GM18520 (cell line): ENCODE data around the gene LRRC74A.

ENCODE experiments used
- ATAC-seq: cut with Tn5 transposase; IDR thresholded peaks from one replicate; pipeline ENCODE4 v1.9.1; 2021; ENCODE audit not compliant: unreplicated experiment

The LRRC74A gene

DNA sequence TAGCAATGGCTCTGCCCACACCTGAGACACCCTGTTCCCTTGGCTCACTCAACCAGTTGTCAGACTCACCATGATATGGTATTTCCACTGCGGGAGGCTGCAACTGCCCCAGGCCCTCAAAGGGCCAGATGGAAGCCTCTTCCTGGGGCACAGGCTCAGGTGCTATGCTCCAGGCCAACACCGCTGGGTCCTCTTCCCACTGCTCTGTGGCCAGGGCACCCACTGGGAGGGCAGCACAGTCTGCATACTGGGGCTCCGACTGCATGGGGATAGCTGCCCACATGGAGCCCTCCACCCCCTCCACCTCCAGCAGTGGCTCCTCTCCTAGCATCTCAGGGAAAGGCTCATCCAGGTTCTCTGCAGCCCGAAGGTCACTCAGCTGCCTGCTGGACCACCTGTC is 17.2 kb upstream of the LRRC74A start:
- ATAC-seq, result no peak

DNA sequence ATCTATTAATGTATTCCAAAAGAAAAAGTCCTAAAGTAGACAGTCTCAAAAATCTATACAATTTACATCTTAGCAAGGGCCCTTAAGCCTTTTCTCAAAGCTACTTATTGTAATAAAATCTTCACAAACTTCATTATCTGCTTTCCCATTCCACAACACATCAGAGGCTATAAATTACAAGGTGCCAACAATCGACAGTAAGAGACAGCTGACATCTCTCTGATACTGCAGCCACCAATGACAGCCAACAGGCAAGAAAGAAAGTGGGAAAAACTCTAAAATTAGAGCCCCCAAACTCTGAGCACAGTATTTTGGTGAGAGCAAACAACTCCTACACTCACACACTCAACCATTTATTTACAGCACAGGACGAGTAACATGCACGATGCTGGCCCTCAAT is 15.7 kb upstream of the LRRC74A start:
- ATAC-seq, result no peak

DNA sequence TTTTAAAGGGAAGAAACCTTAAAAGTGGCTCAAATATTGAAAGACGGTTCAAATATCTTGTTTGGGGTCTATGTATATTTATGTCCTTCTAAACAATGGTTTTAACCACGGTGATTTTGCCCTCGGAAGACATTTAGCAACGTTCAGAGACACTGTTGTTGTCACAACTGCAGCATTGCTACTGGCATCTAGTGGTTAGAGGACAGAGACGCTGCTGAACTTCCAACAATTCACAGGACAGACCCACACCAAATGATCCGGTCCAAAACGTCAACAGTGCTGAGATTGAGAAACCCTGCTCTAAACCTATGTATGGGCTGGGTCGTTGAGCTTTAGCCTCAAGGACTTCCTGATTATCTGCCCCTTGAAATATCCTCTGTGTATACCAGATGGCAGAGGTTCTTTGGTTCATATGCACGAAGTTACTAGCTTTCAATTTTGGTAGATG is 15.2 kb upstream of the LRRC74A start:
- ATAC-seq, result no peak

DNA sequence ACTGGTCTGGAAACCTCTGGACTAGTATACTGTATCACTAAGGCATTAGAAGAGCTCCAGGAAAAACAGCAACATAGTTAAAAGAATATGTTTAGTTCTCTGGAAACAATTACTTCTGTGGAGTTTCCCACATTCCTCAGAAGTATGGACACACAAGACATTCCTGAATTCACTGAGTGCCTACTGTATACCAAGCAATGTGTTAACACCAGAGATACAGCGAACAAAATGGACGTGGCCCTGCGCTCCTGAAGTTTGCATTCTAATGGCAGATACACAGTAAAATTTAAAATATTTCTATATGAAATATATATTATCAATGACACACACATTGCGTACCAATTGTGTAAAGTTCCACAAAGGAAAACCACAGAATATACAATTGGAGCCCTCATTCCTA is 14.6 kb upstream of the LRRC74A start:
- no peak for ATAC-seq

DNA sequence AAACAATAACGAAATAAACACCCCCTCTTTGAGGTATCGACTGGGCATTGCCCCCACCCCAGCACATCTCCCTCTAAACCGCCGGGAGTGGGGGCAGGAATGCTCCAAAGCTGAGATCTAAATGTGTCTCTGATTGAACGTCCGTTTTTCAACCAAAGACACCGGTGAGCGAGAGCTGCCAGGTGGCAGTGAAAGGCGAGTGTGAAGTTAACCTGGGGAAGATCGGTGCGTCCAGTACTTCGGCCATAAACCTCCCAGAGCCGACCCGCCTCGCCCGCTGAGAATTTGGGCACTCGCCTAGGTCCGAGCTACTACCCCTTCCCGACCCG is 14.2 kb upstream of the LRRC74A start:
- ATAC-seq, result no peak

DNA sequence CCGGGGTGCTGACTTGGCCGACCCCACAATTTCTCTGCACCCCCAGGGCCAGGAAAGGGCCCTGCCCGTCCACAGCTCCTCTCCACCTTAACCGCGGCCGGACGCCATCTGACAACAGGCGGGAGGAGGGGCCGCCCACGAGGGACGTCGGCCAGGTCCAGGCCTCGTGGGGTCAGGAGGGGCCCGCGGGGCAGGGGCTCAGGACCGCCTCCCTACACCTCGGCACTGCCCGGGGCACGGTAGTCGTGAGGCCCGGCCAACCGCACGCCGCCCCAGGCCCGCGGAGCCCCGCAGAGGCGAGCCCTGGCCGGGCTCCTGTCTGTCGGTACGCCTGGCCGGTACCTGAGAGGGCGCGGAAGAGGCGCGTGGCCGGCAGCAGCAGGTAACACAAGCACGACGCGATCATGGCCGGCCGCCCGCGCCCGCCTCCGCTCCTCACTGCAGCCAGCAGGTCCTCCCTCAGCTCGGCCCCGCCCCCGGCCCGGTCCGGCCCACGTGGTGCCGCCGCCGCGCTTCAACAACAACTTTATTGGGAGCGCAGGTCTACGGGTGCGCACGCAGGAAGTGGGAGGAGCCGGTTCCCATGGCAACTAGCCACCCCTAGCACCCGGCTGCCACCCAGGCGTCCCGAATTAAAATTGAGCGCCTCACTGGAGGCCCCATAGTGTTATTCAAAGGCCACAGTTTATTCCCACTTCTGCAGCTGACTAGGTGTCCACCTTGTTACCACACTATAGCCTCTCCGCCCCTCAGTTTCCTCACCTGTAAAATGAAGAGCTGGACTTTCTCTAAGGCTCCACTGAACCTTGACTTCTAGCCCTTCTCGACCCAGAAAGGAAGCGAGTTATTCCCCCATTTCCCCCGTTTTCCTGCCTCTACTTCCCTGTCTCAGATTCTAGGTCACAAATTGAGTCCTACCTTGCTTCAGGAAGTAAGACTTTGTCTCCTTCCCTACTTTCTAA is 13.5 kb upstream of the LRRC74A start, which contains the start of gene ANGEL1:
ANGEL1 (minus strand) TSS at position 461 of the 962 bp plus-strand sequence; CDS start at position 406, 55 bp downstream.
- ATAC-seq, result peak; percentile 80

DNA sequence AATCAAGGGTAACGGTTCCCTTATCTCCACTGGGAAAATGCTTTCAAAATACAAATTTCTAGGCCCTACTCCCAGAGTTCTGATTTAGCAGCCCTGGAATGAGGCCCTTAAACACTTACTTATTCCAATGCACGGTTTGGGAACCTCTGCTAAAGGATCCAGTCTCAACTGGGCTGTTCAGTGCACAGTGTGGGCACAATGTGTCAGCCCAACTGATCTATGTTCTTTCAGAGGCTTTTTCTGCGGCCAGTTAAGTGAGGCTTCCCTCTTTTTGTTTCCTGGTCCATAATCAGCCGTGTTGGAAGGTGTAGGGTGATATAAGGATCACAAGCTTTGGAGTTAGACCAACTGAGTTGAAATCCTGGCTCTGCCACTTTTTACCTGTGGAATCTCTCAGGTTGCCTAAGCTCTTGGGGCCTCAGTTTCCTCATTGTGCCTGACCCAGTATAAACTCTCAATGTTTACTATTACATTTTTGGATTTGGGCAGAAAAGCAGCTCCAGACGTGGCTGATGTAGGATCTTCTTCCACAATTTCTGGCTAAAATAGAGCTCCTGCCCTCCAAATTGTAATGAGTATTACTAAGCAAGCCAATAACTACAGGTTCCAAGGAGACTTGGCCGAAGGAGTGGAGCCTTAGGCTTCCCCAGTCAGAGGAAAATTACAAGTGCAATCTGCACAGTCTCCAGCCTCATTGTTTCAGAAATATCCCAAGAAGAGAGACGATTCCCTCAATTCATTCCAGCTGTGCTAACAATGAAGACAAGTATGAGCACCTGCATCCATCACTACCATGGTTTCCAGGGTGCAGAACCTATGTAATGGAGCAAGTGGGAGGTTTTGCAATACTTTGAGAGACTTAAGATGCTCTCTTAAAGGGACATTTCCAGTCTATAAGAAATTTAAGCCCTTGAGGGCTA is 11.2 kb upstream of the LRRC74A start:
- ATAC-seq, result no peak

DNA sequence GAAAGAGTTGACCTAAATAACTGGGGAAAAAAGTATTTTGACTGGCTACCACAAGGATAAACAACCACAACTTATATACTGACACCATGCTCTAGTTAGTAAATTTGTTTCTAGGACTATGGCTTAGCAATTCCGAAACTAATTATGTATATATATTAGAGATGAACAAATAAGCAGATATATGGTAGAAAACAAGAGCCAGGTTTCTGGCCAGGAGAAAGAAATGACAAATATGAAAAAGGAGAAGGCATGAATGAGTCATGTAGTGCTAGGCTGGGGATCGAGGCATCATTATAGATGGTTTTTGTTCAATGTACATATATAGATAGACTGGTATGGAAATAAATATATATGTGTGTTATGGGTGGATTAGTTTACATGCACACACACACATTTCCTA is 5.5 kb upstream of the LRRC74A start:
- ATAC-seq, result no peak

DNA sequence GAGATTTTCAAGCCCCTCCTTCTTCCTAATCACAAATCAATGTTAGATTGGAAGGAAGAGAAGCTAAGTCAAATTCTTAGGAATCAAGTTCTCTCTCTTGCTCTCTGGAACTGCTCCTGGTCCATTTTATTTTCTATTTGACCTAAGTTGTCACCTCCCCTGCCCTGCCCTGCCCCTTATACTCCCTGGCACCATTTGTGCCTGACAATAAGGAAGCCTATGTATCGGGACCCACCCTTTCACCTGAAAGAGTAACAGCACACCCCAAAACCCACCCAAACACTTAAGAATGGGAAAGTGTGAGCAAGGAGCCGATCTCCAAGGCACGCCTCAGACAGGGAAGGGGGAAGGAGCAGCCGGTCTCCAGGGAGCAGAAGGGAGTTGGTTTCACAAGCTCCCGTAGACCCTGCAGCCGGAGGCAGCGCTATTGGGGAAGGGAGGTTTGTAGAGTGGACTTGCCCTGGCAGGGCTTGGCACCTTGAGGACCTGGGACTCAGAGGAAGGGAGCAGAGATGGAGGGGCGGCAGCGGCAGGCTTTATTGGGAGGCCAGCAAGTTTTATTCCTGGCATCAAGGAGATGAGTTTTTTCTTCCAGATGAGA is 1.6 kb downstream of the LRRC74A start:
- no peak for ATAC-seq

DNA sequence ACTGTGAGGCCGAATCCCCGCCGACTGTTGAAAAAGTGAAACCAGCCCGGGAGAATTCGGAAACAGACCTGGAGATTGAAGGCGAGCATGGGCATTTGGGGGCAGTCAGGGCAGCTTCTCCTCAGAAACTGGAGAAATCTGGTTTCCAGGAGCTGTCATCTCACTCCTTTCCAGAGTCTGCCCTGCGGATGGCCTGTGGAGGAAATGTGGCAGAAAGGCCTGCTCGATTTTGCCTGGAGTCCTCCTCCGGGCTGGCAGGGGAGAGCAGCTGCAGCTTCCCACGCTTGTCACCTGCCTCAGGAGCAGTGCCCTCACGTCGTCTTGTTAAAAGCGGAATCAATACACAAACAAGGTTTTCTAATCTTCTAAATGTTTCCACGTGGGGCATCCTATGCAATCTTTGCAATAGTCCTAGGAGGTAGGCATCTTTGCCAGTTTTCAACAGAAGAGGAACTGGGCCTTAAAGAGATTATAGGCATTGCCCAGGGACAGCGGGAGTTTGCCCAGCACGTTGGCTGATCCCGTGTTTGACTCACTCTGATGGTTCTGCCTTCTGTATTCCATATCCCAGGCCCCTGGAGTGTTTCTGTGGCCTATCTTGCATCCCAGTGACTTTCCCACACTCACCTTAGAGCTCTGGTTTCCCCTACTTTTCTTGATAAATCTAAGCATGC is 2.3 kb downstream of the LRRC74A start:
- no peak for ATAC-seq

DNA sequence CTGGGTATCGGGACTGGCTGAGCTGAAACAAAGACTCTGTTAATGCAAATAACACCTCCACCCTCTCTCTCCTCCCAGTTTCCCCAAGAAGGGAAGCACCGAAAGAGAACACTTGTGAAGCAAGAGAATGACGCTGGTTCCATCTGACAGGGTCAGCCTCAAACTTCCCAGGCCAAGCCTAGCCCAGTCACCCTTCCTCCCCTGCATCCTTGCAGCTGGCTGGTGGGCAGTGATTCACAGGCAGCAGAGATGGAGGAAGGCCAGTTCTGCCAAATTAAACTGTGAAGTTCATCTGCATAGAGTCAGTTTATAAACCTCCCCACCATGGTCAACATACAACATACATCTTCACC is 2.8 kb downstream of the LRRC74A start:
- ATAC-seq, result no peak

DNA sequence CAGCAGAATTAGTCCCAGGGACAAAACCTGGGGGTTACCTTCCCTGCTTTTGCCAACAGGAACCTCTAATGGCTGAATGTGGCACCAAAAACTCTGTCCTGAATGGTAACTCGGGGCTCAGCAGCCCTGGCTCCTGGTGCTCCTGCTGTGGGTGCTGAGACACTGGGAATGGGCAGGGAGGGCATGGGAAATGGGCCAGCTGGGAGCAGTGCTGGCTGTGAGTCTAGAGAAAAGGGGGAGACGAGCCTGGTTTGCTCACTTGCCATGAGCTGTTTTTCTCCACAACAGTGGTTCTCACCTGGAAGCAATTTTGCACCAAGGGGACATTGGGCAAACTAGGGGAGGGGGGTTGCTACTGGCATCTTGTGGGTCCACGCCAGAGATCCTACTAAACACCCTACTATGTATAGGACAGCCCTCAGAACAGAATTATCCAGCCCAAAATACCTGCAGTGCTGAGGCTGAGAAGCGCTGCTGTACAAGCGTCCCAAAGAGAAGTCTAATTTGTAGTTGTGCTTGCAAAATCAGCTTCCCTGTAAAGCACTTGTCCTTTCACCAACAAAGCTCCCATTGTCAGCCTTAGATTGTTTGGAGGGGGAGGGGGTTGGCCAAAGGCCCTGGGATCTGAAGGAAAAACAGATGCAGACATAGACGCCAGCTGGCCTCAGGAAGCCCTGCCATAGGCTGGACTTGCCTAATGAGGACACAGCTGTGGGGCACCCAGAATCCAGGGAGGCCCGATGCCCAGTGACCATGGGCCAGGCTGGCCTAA is 3.6 kb downstream of the LRRC74A start:
- ATAC-seq, result no peak

DNA sequence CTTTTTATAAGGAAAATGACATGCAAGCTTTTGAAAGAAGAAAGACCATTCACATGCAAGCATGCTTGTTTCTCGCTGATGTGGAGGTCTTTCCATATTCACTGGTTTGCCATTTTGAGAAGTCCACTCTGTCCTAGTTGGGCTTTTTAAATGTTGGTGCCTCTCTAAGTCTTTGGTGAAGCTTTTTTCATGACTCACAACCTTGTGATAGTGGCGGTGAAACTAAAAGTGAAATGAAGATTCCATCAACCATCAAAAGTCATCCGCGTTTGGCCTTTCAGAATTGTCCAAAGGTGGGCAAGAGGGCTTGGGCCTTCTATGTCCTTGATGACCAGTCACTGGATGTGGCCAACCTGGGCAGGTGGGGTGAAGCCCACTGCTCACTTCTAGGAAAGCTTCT is 4.3 kb downstream of the LRRC74A start:
- ATAC-seq, result no peak

DNA sequence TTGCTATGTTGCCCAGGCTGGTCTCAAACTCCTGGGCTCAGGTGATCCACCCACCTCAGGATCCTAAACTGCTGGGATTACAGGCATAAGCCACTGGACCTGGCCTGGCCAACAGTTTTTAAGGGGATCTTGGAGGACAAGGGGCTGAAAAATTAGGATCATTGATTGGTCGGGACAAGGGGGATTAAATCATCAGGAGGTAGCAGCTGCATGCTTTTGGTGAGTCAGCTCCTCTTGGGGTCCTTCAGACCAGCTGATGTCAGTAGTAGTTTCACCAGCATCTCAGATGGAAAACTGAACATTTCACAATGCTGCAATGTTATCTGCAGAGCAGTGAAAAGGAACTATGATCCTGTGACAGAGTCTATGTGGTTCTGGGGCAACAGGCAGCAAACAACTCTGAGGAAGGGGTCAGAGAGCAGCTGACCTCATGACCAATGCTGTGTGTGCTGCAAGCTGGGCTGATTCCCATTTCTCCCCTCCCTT is 6.3 kb downstream of the LRRC74A start:
- no peak for ATAC-seq

DNA sequence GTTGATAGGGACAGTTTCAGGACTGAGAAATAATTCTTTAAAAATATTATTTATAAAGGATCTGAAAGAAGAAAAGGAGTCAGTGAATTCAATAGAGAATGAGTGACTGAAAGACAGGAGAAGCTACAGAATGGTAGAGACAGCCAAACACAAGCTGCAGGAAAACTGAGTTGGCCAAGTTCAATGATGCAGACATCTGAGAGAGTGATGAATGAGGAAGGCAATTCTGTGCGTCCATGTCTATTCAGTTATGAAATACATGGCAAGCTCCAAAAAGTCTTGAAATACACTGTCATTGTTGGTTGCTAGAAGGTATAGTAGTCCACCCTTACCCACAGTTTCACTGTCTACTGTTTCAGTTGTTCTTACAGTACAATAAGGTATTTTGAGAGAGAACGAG is 6.8 kb downstream of the LRRC74A start:
- ATAC-seq, result no peak

DNA sequence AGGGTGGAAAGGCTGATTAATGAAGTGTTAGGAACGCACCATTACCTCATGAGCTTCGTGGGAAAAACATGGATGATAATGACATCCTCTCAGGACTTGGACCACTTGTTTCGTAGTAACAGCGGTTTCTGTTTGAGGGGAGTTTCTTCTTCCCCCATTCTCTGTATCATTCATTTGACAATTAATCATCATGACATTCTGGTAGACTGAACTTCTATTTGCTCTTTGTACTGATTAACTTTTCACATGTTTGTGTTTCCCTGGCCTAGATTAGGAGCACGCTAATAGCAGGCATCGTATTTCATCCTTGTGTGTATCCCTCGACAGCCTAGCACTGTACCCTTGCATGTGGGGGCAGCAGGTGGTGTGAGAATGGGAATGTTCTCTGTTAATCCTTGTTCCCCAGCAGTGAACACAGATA is 8.0 kb downstream of the LRRC74A start:
- no peak for ATAC-seq

DNA sequence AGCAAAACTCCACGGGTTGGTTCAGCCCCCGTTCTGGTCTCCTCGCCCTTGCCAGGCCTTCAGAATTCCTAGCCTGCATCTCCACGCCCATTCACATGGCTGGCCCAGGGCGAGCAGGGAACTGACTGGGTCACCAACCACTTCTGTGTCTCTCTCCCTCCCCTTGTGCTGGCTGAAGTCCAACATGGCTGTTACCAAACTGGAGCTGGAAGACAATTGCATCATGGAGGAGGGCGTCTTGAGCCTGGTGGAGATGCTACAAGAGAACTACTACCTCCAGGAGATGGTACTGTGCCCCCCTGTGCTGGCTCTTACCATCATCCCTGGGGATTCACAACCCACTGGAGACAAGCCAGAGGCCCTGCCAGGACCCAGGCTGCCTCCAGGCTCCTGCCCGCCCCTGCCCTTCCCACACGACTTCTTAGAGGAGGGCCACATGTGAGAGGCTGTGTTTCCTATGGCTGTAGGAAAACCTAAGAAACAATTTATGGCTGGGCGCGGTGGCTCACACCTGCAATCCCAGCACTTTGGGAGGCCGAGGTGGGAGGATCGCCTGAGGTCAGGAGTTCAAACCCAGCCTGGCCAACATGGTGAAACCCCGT is 9.9 kb downstream of the LRRC74A start:
- ATAC-seq, result no peak

DNA sequence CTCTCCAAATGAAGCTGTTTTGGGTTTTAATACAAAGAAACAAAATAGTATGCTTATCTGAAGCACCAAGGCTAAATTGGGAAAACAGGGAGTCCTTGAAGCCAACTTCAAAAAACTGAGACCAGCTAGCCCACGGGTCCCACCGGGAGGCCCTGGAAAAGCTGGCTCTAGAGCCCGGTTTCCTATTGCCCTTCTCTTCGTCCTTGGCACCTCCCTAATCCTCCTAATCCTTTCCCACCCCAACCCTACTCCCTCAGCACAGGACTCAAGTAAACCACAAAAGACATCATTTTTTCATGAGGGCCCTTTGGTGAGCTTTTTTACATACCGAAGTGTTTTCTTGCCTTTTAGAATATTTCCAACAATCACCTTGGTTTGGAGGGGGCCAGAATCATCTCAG is 11.3 kb downstream of the LRRC74A start:
- no peak for ATAC-seq

DNA sequence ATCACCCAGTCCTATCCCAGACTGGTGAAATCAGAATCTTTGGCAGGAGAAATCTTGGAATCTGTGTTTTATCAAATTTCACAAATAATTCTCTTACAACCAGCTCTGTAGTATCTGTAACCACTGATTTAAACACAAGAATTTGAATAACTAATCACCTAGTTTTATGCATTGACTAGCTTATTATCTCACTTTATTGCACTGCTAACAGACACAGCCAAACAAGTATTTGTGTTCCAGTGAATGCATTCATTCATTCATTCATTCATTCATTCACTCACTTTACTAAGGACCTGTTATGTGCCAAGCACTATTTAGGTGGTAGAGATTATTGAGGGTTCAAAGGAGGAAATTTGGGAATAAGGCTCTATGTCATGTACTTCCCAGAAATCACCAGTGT is 16.2 kb downstream of the LRRC74A start:
- ATAC-seq, result no peak

DNA sequence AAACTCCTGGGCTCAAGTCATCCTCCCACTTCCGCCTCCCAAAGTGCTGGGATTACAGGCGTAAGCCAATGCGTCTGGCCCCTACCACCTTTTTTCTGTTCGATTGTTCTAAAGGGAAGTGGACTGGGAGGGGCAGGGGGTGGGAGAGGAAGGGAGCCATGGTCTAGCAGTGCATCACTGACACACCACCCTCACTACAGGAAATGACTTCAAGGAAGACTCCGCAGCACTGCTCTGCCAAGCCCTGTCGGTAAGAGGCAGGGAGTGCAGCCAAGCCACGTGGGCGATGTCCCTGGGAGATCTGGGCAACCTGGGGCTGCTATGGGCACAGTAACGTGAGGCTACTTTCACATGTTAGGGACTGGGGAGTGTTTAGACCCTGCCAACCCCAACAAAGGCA is 18.0 kb downstream of the LRRC74A start:
- no peak for ATAC-seq
